Activated CD4-positive, CD25-positive, alpha-beta regulatory T cell treated with anti-CD3 and anti-CD28 coated beads, Interleukin-2, amount 50 U/mL, for 16 hours (primary cell): ENCODE measurements around the gene SNX11.

ENCODE experiments used
- DNase-seq: peaks from one replicate; pipeline ENCODE4 v3.0.0-alpha.2; 2020; ENCODE audit warnings: low read depth, low spot score

SNX11 gene

DNA sequence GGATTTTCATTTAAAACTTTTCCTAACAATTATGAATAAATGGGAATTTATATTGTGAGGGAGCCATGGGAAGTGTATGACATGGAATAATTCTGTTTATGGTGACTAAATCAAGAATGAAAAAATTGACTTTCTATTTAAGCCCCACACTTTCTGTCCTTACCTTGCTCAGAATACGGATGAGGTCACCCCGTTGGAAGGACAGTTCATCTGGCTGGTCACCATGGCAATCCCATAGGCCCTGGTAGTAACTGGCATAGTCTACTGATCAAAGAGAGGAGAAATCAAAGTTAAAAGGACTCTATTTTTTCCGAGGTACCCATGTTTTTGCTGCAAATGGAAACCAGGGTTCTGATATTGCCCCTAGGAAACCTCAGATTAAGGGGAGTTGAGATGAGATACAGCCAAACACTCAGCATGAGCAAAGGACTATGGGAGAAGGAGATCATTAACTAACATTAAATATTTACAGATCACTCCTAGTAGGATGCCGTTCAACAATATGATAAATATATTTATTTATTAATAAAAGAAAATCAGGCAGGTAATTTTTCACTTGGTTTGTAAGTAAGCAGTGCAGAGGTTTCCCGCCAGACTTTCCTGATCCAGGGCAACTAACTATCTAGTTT is 54.9 kb downstream of the SNX11 start:
- no peak for DNase-seq

DNA sequence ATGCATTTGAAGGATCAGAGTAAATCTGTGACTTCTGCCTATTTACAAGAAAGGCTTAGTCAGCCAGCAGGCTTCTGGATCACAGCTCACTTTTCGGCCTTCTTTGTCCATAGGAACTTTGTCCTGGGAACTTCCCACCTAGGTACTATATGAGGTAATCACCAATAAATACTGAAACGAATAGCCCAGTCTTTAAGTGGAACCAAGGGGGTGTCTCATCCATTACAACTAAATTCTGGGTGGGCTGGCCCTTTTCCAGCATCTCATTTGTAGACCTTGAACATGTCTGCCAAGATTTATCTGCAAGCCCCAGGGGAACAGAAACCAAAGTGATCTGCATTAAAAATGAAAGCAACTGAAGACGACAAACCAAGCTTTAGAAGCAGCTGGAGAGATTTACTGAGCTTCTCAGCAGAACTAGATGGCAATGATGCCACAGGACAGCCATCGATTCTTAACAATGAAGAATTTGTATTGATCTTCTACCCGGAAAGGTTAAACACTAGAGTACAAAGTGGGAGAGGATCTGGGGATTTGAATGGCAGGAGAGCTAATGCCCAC is 55.5 kb downstream of the SNX11 start:
- DNase-seq, result no peak

DNA sequence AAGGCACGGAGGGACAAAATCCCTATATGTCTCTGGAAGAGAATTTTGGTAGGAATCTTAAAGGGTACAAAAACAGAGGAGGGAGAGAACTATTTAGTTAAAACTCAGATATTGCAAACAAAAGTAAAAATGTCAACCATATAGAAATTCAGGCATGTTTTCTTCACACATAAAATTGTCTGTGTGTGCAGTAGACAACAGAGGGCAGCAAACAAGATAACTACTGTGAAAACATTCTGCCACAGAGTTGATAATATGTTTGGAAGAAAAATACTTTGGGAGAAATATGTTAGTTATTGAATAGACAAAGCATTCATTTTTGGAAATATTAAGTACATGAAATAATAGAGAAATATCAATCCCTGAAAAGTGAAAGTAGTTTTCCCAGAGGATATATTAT is 56.2 kb downstream of the SNX11 start:
- no peak for DNase-seq

DNA sequence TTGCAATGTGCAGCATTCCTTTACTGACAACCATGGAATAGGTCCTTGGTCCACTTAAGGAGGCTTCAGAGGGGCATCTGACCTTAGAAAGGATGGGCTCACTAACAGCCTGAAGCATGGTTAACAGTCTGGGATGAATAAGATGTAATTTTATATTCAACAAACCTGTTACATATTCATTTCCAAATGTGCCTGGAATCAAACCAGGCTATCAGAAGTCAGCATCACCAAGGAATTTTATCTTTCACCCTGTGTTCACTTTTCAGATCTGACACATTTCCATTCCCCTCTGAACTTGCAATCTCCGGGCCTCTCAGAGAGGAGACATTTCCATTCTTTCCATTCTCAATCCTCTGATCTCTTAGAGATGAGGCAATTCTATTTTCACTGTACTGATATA is 62.4 kb downstream of the SNX11 start:
- no peak for DNase-seq
